ENCODE results near the gene EIPR1. TPM values are rescaled to one million over a fixed set of nuclear protein-coding genes. Genes with fewer than 3 reads are reported as not detected.

Gene EIPR1
- polyA plus RNA-seq, 1 experiment = 49.2 TPM

DNA sequence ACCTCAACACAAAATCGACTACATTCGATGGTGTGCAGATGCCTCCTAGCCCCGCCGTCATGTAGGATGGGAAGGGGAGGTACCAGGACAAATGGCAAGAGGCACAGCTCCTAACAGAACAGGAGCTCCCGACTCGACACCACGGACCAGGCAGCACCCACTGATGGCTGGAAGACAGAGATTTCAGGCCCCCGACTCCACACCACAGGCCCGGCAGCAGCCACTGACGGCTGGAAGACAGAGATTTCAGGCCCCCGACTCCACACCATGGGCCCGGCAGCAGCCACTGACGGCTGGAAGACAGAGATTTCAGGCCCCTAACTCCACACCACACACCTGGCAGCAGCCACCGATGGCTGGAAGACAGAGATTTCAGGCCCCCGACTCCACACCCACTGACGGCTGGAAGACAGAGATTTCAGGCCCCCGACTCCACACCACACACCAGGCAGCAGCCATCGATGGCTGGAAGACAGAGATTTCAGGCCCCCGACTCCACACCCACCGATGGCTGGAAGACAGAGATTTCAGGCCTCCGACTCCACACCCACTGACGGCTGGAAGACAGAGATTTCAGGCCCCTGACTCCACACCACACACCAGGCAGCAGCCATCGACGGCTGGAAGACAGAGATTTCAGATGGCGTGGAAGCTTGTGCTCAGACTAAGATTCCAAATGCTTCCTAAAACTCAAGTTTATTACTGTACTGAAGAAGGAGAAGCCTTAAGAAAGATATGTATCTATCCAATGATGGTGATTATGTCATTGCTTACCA lies 135.5 kb downstream of the EIPR1 start:
- no peak for TF ChIP-seq CTCF (IDR thresholded peaks at IDR 0.05; ENCODE audit: insufficient read depth, low read depth, low read length)
- ChIA-PET CTCF (interaction anchor here (0.6 kb wide), 1 partner anchor 33 kb away, joined by 4 read pairs; no protein-coding TSS in a partner anchor), POLR2A (no interaction called here)
- DNase-seq (ENCODE audit: low read depth) = no peak
- Histone ChIP-seq H3K4me3 (ENCODE audit: low read depth, low read length) (no peak overlapping the region), H3K27me3 (ENCODE audit: control insufficient read depth, insufficient read depth, low read length) (no peaks in the 10 kb centered on the region), H3K36me3 (ENCODE audit: control insufficient read depth, insufficient read depth, low read length) (peaks cover 2% of the 10 kb centered on the region)

GRCh38 chr2:3238951-3239841 lies 138.4 kb downstream of the EIPR1 start:
- Histone ChIP-seq H3K36me3 (ENCODE audit: control insufficient read depth, insufficient read depth, low read length) (peaks cover 2% of the 10 kb centered on the region), H3K27me3 (ENCODE audit: control insufficient read depth, insufficient read depth, low read length) (no peaks in the 10 kb centered on the region), H3K4me3 (ENCODE audit: low read depth, low read length) (no peak overlapping the region)
- TF ChIP-seq CTCF (IDR thresholded peaks at IDR 0.05; ENCODE audit: insufficient read depth, low read depth, low read length) = no peak
- POLR2A ChIA-PET = no interaction called here
- DNase-seq (ENCODE audit: low read depth) = no peak
- CTCF ChIA-PET = no interaction called here

GRCh38 chr2:3236300-3237045 lies 141.1 kb downstream of the EIPR1 start:
- Histone ChIP-seq H3K27me3 (ENCODE audit: control insufficient read depth, insufficient read depth, low read length) (no peaks in the 10 kb centered on the region), H3K4me3 (ENCODE audit: low read depth, low read length) (no peak overlapping the region), H3K36me3 (ENCODE audit: control insufficient read depth, insufficient read depth, low read length) (no peaks in the 10 kb centered on the region; the same call in none of the 2 replicates)
- no peak for TF ChIP-seq CTCF (IDR thresholded peaks at IDR 0.05; ENCODE audit: insufficient read depth, low read depth, low read length)
- ChIA-PET CTCF (no interaction called here), POLR2A (no interaction called here)
- no peak for DNase-seq (ENCODE audit: low read depth)

DNA sequence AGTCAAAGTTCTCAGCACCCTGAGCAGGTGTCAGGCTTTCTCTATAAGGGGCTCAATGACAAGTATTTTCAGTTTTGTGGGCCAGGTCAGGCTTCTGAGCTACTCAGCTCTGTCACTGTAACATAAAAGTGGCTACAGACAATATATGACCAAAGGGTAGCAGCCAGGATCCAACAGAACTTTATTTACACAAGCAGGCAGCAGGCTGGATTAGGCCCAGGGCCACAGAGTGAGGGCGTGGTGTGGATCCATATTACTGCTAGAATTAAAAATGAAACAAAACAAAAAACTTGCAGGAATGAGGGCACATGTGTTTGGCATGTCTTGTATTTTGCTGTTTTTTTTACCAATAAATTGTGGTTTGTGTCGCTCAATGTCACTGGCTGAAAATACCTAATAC lies 143.7 kb downstream of the EIPR1 start:
- Histone ChIP-seq H3K27me3 (ENCODE audit: control insufficient read depth, insufficient read depth, low read length) (no peaks in the 10 kb centered on the region), H3K36me3 (ENCODE audit: control insufficient read depth, insufficient read depth, low read length) (no peaks in the 10 kb centered on the region; the same call in 1 of the 2 replicates), H3K4me3 (ENCODE audit: low read depth, low read length) (no peak overlapping the region)
- ChIA-PET POLR2A (no interaction called here), CTCF (no interaction called here)
- DNase-seq (ENCODE audit: low read depth) = no peak
- TF ChIP-seq CTCF (IDR thresholded peaks at IDR 0.05; ENCODE audit: insufficient read depth, low read depth, low read length) = no peak
